Eye (tissue), 1 donor: ENCODE data around the gene SWAP70.
"Not testable (repeated sequence)": the region's sequence is repeated elsewhere in the genome, so short reads cannot be mapped to it uniquely, and the experiment has no call there.

Experiments
- DNase-seq: peaks from one replicate; pipeline ENCODE4 v3.0.0-alpha.2; 2015

Gene SWAP70

GRCh38 chr11:9726321-9727022, 62.6 kb downstream of the SWAP70 start:
- no peak for DNase-seq

DNA sequence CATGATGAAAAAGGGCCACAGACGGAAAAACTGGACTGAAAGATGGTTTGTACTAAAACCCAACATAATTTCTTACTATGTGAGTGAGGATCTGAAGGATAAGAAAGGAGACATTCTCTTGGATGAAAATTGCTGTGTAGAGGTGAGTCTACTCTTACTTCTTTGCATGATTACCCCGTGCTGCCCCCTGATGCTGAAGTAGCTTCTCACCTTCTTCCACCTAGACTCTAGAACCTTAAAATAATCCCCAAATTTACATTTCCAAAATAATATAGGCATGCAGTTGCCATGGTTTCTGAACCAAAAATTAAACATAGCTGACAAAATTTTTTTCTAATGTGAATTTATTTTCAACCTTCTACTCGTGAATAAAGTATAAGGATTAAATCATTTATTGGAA, 64.2 kb downstream of the SWAP70 start:
- no peak for DNase-seq

- DNase-seq, result no peak
Observed at GRCh38 chr11:9731256-9731655, 67.4 kb downstream of the SWAP70 start.

- no peak for DNase-seq
Observed at GRCh38 chr11:9732453-9732852, 68.6 kb downstream of the SWAP70 start.

GRCh38 chr11:9733212-9733611, 69.3 kb downstream of the SWAP70 start:
- DNase-seq, result no peak

GRCh38 chr11:9735236-9735635, 71.4 kb downstream of the SWAP70 start:
- DNase-seq, result no peak

DNA sequence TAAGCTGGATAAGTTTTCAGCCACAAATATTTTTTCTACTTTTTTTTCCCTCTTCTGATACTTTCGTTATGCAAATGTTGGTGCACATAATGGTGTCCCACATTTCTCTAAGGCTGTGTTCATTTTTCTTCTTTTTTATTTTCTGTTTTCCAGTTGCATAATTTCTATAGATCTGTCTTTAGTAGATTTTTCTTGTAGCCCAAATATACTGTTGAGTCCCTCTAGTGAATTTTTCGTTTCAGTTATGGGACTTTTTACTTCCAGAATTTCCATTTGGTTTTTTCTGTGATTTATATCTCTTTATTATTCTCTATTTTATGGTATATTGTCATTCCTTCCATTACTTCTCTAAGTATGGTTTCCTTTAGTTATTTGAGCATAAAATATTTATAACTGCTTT, 72.0 kb downstream of the SWAP70 start:
- DNase-seq, result no peak

GRCh38 chr11:9736365-9736764, 72.5 kb downstream of the SWAP70 start:
- DNase-seq, result no peak

DNA sequence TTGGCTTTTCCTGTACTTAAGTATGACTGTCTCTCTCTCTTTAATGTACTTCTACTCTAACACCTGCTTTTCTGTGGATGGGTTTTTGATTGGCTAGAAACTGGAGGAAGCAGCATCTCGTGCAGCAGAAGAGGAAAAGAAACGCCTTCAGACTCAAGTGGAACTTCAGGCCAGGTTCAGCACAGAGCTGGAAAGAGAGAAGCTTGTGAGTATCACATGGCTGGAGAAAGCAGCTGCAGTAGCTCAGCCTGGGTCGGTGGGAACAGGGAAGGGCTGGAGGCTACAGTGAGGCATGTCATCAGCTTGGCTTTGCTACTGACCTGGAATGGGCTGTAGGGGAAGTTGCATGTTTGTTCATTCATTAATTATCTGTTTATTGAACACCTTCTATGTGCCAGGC, 74.2 kb downstream of the SWAP70 start:
- DNase-seq, result no peak

DNA sequence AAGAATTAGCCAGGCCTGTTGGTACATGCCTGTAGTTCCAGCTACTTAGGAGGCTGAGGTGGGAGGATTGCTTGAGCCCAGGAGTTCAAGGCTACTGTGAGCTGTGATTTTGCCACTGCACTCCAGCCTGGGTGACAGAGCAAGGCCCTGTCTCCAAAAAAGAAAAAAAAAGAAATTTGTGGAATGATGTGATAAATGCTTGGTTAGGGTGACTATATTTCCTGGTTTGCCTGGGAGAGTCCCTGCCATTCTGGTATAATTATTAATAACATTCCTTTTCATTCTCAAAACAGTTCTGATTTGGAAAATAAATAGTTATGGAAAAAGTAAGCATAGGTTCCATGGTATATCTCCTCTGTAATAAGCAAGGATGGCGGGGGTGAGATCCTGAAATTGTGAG, 74.8 kb downstream of the SWAP70 start:
- DNase-seq, result no peak

DNA sequence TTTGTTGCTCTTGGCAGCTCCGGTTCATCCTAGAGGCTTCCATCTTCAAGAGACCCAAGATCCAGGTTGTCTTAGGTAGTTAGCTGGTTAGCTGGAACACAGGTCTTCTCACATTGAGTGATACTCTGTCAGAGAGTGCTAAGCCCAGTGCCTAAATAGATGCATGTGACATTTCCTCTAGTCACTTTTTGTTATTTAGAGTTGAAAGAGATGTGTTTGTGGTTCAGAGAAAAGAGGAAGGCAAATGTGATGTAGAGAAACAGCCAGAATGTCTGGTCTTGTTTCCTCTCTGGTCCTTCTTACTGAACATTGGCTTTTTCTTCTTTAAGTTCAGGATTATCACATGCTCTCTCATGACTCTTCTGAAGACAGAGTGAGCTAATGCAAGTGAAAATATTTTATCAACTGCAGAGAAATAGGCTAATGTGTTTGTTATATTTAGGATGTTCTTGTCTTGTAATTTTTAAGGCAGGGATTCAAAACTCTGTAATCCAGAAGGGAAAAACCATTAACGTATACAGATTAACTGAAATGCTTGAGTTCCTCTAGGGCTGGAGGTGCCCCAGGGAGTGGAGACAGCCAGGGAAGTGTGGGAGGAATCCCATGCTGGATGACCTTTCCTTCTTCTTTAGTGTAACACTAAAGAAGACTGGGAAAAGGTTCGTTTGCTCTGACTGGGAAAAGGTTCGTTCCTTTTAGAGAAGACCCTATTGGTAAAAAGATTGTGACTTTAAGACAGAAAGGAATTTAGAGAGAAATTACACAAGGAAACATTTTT, 75.4 kb downstream of the SWAP70 start:
- no peak for DNase-seq

- DNase-seq, result no peak
Observed at GRCh38 chr11:9740202-9740883, 76.5 kb downstream of the SWAP70 start.

DNA sequence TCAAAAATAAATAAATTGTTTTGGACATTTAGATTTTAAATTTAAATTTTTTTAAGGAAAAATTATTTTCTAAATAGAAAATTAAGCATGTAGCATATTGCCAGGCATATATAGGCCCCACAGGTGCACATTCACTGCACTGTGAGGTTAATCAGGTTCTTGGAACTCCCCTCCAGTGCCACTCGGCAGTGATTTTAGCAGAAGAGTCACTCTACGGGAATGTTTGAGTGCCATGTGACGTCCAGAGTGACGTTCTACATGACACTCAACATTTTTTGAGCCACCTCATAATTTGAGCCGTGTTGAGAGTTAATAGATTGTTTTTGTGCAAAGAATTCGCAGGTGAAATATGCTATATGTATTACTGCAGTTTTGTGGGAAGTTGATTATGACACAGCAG, 77.4 kb downstream of the SWAP70 start:
- DNase-seq, result no peak

DNA sequence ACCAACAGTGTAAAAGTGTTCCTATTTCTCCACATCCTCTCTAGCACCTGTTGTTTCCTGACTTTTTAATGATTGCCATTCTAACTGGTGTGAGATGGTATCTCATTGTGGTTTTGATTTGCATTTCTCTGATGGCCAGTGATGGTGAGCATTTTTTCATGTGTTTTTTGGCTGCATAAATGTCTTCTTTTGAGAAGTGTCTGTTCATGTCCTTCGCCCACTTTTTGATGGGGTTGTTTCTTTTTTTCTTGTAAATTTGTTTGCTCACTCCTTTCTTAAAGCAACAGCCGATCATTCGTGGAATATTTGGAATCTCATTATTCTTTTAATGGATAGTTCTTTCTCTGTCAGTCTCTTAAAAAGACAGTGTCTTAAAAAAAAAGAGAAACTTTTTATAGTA, 79.6 kb downstream of the SWAP70 start:
- not testable (repeated sequence) for DNase-seq

DNA sequence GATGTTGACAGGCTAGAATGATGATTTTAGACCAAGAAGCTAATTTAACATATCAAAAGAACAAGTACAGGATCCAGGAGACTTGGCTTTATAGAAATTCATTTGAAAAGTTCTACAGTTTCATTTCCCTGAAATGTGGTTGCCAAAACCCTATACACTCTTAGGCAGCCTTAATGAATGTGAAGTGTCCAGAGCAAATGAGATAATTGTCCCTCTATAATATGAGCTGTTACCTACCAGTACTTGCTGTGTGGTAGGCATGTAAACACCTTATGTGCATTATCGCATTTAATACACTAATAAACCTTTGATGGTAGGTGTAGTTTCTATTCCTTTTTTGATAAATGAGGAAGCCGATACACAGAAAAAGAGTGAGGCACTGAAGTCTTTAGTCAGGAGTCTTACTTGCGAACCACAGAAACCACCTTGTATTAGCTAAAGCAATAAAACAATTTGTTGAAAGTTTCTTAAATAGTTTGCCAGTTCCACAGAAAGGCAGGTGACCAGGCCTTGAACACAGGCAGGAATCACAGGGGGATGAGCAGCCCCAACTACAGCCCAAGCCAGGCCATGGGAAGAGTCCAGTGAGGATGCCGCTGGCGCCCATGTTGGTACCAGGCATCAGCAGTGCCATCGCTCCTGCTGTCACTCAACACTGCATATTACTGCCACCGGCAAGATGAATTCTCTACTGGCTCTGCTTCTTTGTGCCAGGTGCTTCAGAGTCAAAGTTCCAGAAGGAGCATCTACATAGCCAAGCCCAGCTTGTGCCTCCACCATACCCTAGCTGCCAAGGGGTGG, 81.7 kb downstream of the SWAP70 start:
- no peak for DNase-seq

GRCh38 chr11:9747229-9747628, 83.4 kb downstream of the SWAP70 start:
- no peak for DNase-seq

DNA sequence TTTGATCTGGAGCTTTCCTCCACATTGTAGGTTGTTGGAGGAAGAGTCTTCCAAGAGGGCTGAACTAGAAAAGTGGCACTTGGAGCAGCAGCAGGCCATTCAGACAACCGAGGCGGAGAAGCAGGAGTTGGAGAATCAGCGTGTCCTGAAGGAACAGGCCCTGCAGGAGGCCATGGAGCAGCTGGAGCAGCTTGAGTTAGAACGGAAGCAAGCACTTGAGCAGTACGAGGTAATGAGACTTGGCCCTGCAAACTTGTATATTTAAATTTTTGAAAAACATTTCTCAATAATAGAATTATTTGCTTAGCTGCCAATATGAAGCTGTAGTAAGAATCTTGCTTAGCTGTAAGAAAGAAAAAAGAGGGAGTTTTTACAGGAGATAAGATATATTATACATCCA, 84.0 kb downstream of the SWAP70 start:
- DNase-seq, result no peak

DNA sequence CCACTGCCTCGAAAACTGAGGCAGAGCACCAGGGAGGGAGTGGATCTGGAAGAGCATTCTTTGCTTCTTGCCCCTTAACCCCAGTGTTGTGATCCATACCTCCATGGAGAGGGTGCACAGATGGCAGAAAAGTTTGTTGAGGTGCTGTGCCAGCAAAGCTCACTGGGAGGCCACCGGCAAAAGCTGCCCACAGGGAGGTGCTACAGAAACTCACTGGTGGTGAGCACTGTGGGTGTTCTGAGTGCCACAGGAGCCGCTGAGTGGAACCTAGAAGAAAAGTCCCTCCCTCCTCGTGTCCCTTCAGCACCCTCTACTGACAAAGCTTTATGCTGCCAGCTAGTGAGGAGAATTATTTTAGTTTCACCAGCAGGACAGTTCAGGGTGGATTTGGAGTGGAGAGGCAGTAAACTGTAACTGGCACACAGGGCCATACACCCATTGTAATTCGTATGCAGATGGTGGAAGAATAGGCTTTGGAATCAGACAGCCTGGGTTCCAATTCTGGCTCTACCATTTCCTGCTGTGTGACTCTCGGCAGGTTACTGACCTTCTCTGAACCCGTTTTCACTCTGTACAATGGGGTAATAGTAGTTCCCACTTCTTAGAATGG, 84.6 kb downstream of the SWAP70 start:
- peak; percentile 55 for DNase-seq

DNA sequence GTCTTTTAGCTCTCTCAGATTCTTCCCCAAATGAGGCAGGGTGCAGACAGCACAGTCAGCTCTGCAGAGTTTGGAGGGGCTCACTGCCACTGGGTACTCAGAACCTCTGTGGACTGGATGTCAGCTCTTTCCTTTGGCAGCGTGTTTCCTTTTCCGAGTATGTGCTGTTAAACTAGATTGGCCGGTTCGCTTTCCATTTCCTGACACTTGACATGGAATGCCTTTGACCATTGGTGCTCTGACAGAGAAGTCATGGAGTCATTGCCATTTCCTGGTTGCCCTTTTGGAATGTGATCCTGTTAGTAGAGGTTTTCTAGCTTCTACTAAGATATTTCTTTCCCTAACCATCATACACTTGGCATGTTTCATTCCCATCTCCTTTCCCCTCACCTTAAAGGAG, 86.7 kb downstream of the SWAP70 start:
- no peak for DNase-seq

DNA sequence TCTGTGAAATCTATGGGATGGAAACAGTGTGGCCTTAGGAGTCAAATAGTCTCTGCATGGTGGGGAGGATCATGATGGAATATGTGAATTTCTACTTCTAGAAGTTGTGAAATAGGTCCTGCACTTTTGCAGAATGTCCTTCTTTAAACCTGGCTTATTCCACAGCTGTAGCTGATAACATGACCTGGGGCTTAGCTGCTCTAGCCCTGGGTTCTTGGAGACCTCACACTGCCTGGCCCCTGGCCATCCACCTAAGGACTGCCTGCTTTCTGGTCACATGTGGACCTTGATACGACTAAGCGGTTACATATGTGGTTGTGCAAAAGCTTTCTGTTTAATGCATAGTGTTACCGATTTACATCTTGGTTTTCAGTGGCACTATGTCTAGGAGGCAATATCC, 88.2 kb downstream of the SWAP70 start:
- DNase-seq, result no peak

GRCh38 chr11:9753021-9753420, 89.1 kb downstream of the SWAP70 start:
- DNase-seq, result no peak

- DNase-seq, result peak; percentile 20
Observed at GRCh38 chr11:9754010-9754471, 90.2 kb downstream of the SWAP70 start.
